B cell (primary cell): ENCODE results near the gene KLHDC8B. TPM values are rescaled to one million over a fixed set of nuclear protein-coding genes. Genes with fewer than 3 reads are reported as not detected.

Experiments used
- ATAC-seq: fragments of 200-7000 bp; cut with Tn5 transposase; one replicate; pipeline ENCODE4 v1.10.0; 2021; ENCODE audit warnings: low read depth, mild to moderate bottlenecking, moderate number of reproducible peaks, moderate library complexity
- CTCF ChIA-PET: fragments of 350-600 bp; sonication (Branson Sonifier 250); formaldehyde crosslinking; loops from one replicate; lab custom pipeline; 2021; ENCODE audit warnings: antibody characterized with exemption, inconsistent platforms; lab: Charles Lee
- POLR2A ChIA-PET: fragments of 350-600 bp; sonication (Branson Sonifier 250); formaldehyde crosslinking; loops from one replicate; lab custom pipeline; 2021; ENCODE audit warnings: antibody characterized with exemption; lab: Charles Lee
- DNase-seq: peaks from one replicate; pipeline ENCODE4 v3.0.0; 2013
- H2AFZ ChIP-seq: 2 replicates; pipeline ENCODE4 v1.6.1; 2012; ENCODE audit warnings: mild to moderate bottlenecking, low read depth, low read length; ENCODE audit not compliant: insufficient read depth, poor library complexity, severe bottlenecking
- H3K27ac ChIP-seq, 2 donors: 1 replicate in 1 of 2; 2 replicates in 1 of 2; pipeline ENCODE4 v1.5.1; 2012 to 2013; ENCODE audit warnings: low read length in 2 of 2, mild to moderate bottlenecking in 2 of 2, moderate library complexity in 1 of 2
- H3K27me3 ChIP-seq, 4 experiments: fragments of 200-600 bp in 1 of 4; sonication (generic) in 1 of 4; replicated peaks in 1 of 4; 1 replicate in 2 of 4; 2 replicates in 2 of 4; pipeline versions ENCODE4 v1.6.1 to v1.7.0; 2013 to 2016; ENCODE audit warnings: low read length in 3 of 4, mild to moderate bottlenecking in 2 of 4, mixed read lengths in 1 of 4, moderate library complexity in 1 of 4; ENCODE audit not compliant: insufficient read depth in 4 of 4, control insufficient read depth in 3 of 4; ENCODE audit errors: control extremely low read depth in 1 of 4
- H3K36me3 ChIP-seq, 2 experiments: replicated peaks in 1 of 2; 1 replicate in 1 of 2; 2 replicates in 1 of 2; pipeline versions ENCODE4 v1.6.1 to v1.7.1; 2013; ENCODE audit warnings: low read length in 1 of 2; ENCODE audit not compliant: insufficient read depth in 2 of 2, control insufficient read depth in 1 of 2; ENCODE audit errors: control extremely low read depth in 1 of 2, extremely low read depth in 1 of 2
- H3K4me1 ChIP-seq, 2 donors: fragments of 200-600 bp in 1 of 2; sonication (generic) in 1 of 2; 1 replicate in 1 of 2; 2 replicates in 1 of 2; pipeline versions ENCODE4 v1.5.1 to v1.6.1; 2013 to 2017; ENCODE audit warnings: low read length in 2 of 2; ENCODE audit not compliant: control insufficient read depth in 2 of 2, insufficient read depth in 2 of 2
- H3K4me2 ChIP-seq: replicated peaks from 2 replicates; pipeline ENCODE3; 2012; ENCODE audit warnings: mild to moderate bottlenecking, low read depth, low read length; ENCODE audit not compliant: poor library complexity, severe bottlenecking
- H3K4me3 ChIP-seq, 5 experiments: fragments of 200-600 bp in 1 of 5; sonication (generic) in 1 of 5; 1 replicate in 3 of 5; 2 replicates in 2 of 5; pipeline versions ENCODE4 v1.5.1 to v1.7.0; 2011 to 2016; ENCODE audit warnings: low read length in 4 of 5, mild to moderate bottlenecking in 4 of 5, low read depth in 2 of 5, control low read depth in 1 of 5, moderate library complexity in 1 of 5; ENCODE audit not compliant: insufficient read depth in 1 of 5; ENCODE audit errors: control extremely low read depth in 1 of 5, extremely low read depth in 1 of 5
- H3K79me2 ChIP-seq: fragments of 200-600 bp; sonication (generic); one replicate; pipeline ENCODE4 v1.6.0; 2016; ENCODE audit warnings: low read length; ENCODE audit not compliant: control insufficient read depth, insufficient read depth
- H3K9ac ChIP-seq: fragments of 200-600 bp; sonication (generic); 2 replicates; pipeline ENCODE4 v1.6.1; 2017; ENCODE audit warnings: mild to moderate bottlenecking, low read length, moderate library complexity
- H3K9me3 ChIP-seq, 3 donors: one replicate each; pipeline versions ENCODE4 v1.6.1 to v1.7.1; 2013; ENCODE audit warnings: low read length in 2 of 3; ENCODE audit not compliant: control insufficient read depth in 2 of 3, insufficient read depth in 1 of 3; ENCODE audit errors: control extremely low read depth in 1 of 3
- H4K20me1 ChIP-seq: 2 replicates; pipeline ENCODE4 v1.6.0; 2012; ENCODE audit warnings: mild to moderate bottlenecking, low read length; ENCODE audit not compliant: insufficient read depth, control insufficient read depth, poor library complexity, severe bottlenecking
- H3K27ac Mint-ChIP-seq: one replicate; pipeline ENCODE4 v1.8.0; 2021; ENCODE audit warnings: mixed read lengths
- H3K27me3 Mint-ChIP-seq: one replicate; pipeline ENCODE4 v1.8.0; 2021; ENCODE audit warnings: mixed read lengths
- H3K4me1 Mint-ChIP-seq: one replicate; pipeline ENCODE4 v1.8.0; 2021; ENCODE audit warnings: mixed read lengths
- H3K4me3 Mint-ChIP-seq: one replicate; pipeline ENCODE4 v1.8.0; 2021; ENCODE audit warnings: mixed read lengths
- H3K9me3 Mint-ChIP-seq: one replicate; pipeline ENCODE4 v1.8.0; 2022; ENCODE audit warnings: mixed read lengths; ENCODE audit not compliant: insufficient read depth
- CTCF ChIP-seq: fragments of 200-600 bp; IDR thresholded peaks from one replicate; pipeline ENCODE4 v1.8.0; 2022; ENCODE audit warnings: antibody characterized with exemption, mild to moderate bottlenecking
- EZH2 ChIP-seq: IDR thresholded peaks from 2 replicates; pipeline ENCODE4 v1.6.1; 2012; ENCODE audit warnings: borderline replicate concordance, low read depth, mild to moderate bottlenecking, moderate library complexity, low read length; ENCODE audit not compliant: insufficient read depth, poor library complexity, severe bottlenecking
- WGBS: methylation state at CpG from one replicate; pipeline ENCODE4 v1.1.5; 2013; ENCODE audit warnings: missing lambda C conversion rate; ENCODE audit not compliant: insufficient coverage; 5-methylcytosine and 5-hydroxymethylcytosine counted together
- intact Hi-C: fragments of 100-400 bp; cut with micrococcal nuclease; formaldehyde crosslinking; loops from one replicate; pipeline ENCODE4 v1.10.0; 2022
- polyA plus RNA-seq: library from polyadenylated mRNA; depleted of rRNA; stranded (reverse); fragments of >200 nt; gene quantifications from 2 replicates; pipeline ENCODE4 v1.2.3, GENCODE V29; 2012
- total RNA-seq, 2 donors: library from RNA; stranded (reverse); fragments of 120-200 nt in 1 of 2; gene quantifications; 1 replicate in 1 of 2; 2 replicates in 1 of 2; pipeline versions ENCODE4 v1.2.3 to v1.2.4, GENCODE V29; 2013 to 2022

The KLHDC8B gene
- total and polyA plus RNA-seq, 2 donors (not counting 1 experiment from before 2014, with no cell fraction given) = 0.43 to 3.6 TPM

GRCh38 chr3:49122022-49122421 is 49.4 kb upstream of the KLHDC8B start:
- Histone ChIP-seq H4K20me1 (peaks cover 2% of the 10 kb centered on the region), H2AFZ (no peak overlapping the region), H3K9me3 (peaks cover 0 to 5% (median 0%) of the 10 kb centered on the region in 3 donors), H3K79me2 (peaks cover 19% of the 10 kb centered on the region), H3K4me3 (no peak overlapping the region), H3K4me1 (peaks cover 12 to 21% of the 10 kb centered on the region in 2 donors), H3K27me3 (no peaks in the 10 kb centered on the region), H3K9ac (no peak overlapping the region), H3K27ac (no peak overlapping the region), H3K36me3 (peaks cover 0 to 21% of the 10 kb centered on the region in 2 experiments), H3K4me2 (no peak overlapping the region)
- ChIA-PET POLR2A (interaction anchor here (0.5 to 2.6 kb wide), 3 partner anchors 28 to 330 kb away, joined by 3 to 32 read pairs (median 6); partner anchors contain the start of gene QRICH1), CTCF (interaction anchor here (0.7 to 1.8 kb wide), 5 partner anchors 20 to 63 kb away, joined by 4 to 14 read pairs (median 6); partner anchors contain the start of genes CCDC71 and QRICH1)
- intact Hi-C loops = loop anchor here (5.0 kb wide), 1 partner anchor 550 kb away; the partner anchor contains the start of gene APEH
- TF ChIP-seq CTCF (no peak), EZH2 (no peak)
- DNase-seq (no peak), ATAC-seq (no peak)
- H3K27me3 Mint-ChIP-seq = no peaks in the 10 kb centered on the region
- WGBS = 98% methylated on average over 11 of the region's 12 CpGs
- peak overlapping the region; percentile 89 for H3K27ac Mint-ChIP-seq
- peaks cover 15% of the 10 kb centered on the region for H3K4me1 Mint-ChIP-seq
- H3K9me3 Mint-ChIP-seq = no peaks in the 10 kb centered on the region
- peak overlapping the region; percentile 88 for H3K4me3 Mint-ChIP-seq

- WGBS = 94% methylated on average over 7 of the region's 7 CpGs
- Histone ChIP-seq H3K9me3 (peaks cover 0 to 5% (median 0%) of the 10 kb centered on the region in 3 donors), H3K4me1 (peaks cover 12 to 21% of the 10 kb centered on the region in 2 donors), H3K27me3 (no peaks in the 10 kb centered on the region), H2AFZ (no peak overlapping the region), H3K27ac (no peak overlapping the region), H3K4me3 (no peak overlapping the region), H3K36me3 (peaks cover 0 to 16% of the 10 kb centered on the region in 2 experiments), H3K4me2 (no peak overlapping the region), H3K79me2 (peaks cover 15% of the 10 kb centered on the region), H3K9ac (no peak overlapping the region), H4K20me1 (no peaks in the 10 kb centered on the region)
- peak overlapping the region; percentile 88 for H3K4me3 Mint-ChIP-seq
- H3K9me3 Mint-ChIP-seq = no peaks in the 10 kb centered on the region
- no peak for TF ChIP-seq CTCF
- no peak for TF ChIP-seq EZH2
- ChIA-PET POLR2A (no interaction called here), CTCF (interaction anchor here (0.7 kb wide), 1 partner anchor 63 kb away, joined by 4 read pairs; no protein-coding TSS in a partner anchor)
- peak overlapping the region; percentile 89 for H3K27ac Mint-ChIP-seq
- no peaks in the 10 kb centered on the region for H3K27me3 Mint-ChIP-seq
- H3K4me1 Mint-ChIP-seq = peaks cover 15% of the 10 kb centered on the region
- DNase-seq (no peak), ATAC-seq (no peak)
- intact Hi-C loops = loop anchor here (5.0 kb wide), 1 partner anchor 550 kb away; the partner anchor contains the start of gene APEH
These were observed 48.9 kb upstream of the KLHDC8B start for GRCh38 chr3:49122451-49122850.
